Right lobe of liver (tissue), 6 donors: ENCODE data around the gene BOD1L1. TPM values are rescaled to one million over a fixed set of nuclear protein-coding genes. Genes with fewer than 3 reads are reported as not detected.

ENCODE experiments used
- ATAC-seq, 4 donors: fragments of 200-7000 bp; cut with Tn5 transposase; one replicate each; pipeline ENCODE4 v1.9.1; 2020; ENCODE audit warnings: mild to moderate bottlenecking in 4 of 4, moderate library complexity in 4 of 4
- DNase-seq, 3 donors: peaks; one replicate each; pipeline ENCODE4 v3.0.0-alpha.2; 2020
- H3K27ac ChIP-seq, 3 donors: fragments of 200-600 bp; one replicate each; pipeline ENCODE4 v1.8.0; 2022
- H3K27me3 ChIP-seq, 2 donors: fragments of 200-600 bp; one replicate each; pipeline ENCODE4 v1.8.0; 2022
- H3K36me3 ChIP-seq, 4 donors: fragments of 200-600 bp; sonication (generic) in 1 of 4; one replicate each; pipeline versions ENCODE4 v1.5.1 to v1.8.0; 2017 to 2022; ENCODE audit warnings: control low read depth in 1 of 4
- H3K4me1 ChIP-seq, 4 donors: fragments of 200-600 bp; sonication (generic) in 1 of 4; one replicate each; pipeline versions ENCODE4 v1.5.1 to v1.8.0; 2017 to 2022; ENCODE audit warnings: control low read depth in 1 of 4
- H3K4me3 ChIP-seq, 3 donors: fragments of 200-600 bp; one replicate each; pipeline ENCODE4 v1.8.0; 2022
- H3K9me3 ChIP-seq, 4 donors: fragments of 200-600 bp; sonication (generic) in 1 of 4; one replicate each; pipeline versions ENCODE4 v1.5.1 to v1.8.0; 2017 to 2022; ENCODE audit warnings: control low read depth in 1 of 4
- POLR2A ChIP-seq: fragments of 450-650 bp; IDR thresholded peaks from one replicate; pipeline ENCODE4 v1.6.1; 2017; ENCODE audit warnings: antibody characterized with exemption, mild to moderate bottlenecking
- WGBS: methylation state at CpG from one replicate; pipeline ENCODE4 v1.1.6; 2018; ENCODE audit warnings: low coverage, low lambda C conversion rate; ENCODE audit not compliant: insufficient coverage; ENCODE audit errors: missing lambda C conversion rate; 5-methylcytosine and 5-hydroxymethylcytosine counted together
- intact Hi-C, 2 donors: fragments of 100-400 bp; cut with DNase I; formaldehyde crosslinking; loops; one replicate each; pipeline versions ENCODE4 v1.11.2 to v1.14.1; 2022
- long read RNA-seq: library from polyadenylated mRNA; unstranded; transcript quantifications from one replicate; pipeline ENCODE4 v2.0.0, GENCODE V29; 2019
- total RNA-seq, 6 experiments: library from RNA; depleted of rRNA in 2 of 6; stranded (reverse); fragments of >200 nt in 2 of 6; fragmentation: NEBNext Ultra II Directional in 3 of 6; extraction: Animal tissue kit (Norgen Biotek cat#: 25700) in 3 of 6; gene quantifications; one replicate each; pipeline versions ENCODE4 v1.1.0 to v1.2.4, GENCODE V29; 2016 to 2023
- TF ChIP-seq, protein P1 (sequence below), 4 donors: fragments of 200-600 bp in 3 of 4; fragments of 450-650 bp in 1 of 4; IDR thresholded peaks; one replicate each; pipeline versions ENCODE4 v1.5.1 to v1.8.0; 2016 to 2022; ENCODE audit warnings: antibody characterized with exemption in 4 of 4, mild to moderate bottlenecking in 2 of 4
- donor health status: DM: no; HTN: yes; CAD: no.
- donor health status: DM: no; HTN: no; CAD: no.
- donor health status: DM: no; HTN: no; CAD: no.
- donor health status: DM: no; HTN: yes; CAD: no.
- donor health status: DM: no; HTN: yes; CAD: no.

Gene BOD1L1
- 10 to 100 TPM in 5 of 6 experiments, 1 to 10 TPM in 1; 8.7 to 13.8 (median 11.6) TPM for total RNA-seq
- long read RNA-seq, partial matches to known transcripts: 1 of 2 reads
- long read RNA-seq, other reads (novel, unspliced or antisense): 1 of 2 reads

DNA sequence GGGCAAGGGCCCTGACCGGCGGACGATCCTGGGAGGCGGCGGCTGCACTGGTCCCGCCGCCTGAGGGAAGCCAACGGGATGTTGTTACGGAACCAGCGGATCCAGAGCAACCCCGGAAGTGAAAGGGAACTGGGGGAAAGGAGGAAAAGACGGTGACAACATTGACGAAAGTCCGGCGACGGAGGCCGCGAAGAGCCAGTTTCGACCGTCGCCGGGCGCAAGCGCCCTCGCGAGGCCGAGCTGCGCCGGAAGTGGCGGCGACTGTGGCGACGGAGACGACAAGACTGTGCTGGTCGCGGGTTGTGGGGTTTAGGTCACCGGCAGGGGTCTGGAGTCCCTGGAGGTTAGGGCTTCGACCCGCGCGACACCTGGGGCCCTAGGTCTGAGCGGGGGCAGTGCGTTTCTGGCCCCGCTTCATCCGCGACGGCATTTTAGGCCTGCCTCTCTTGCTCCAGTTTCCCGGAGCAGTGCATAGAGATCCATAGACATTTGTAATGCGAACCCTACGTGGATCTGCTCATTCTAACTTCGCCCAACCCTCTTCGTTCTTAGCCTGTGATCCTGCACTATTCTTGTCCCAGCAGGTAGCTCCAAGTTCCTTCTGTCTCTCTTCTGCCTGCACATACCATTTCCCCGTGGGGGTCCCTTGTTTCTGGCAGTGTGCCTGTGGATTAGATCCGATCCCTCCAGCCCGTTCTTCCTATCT lies at the start of gene BOD1L1:
Gene BOD1L1 (minus strand): TSS at position 120 of the 706 bp plus-strand sequence. CDS start 138 bp downstream, outside the sequence.
- Histone ChIP-seq H3K27ac (peak within 1 kb of the TSS; percentile 81 to 97 (median 90)), H3K4me3 (peak within 1 kb of the TSS; percentile 47 to 85 (median 75)), H3K4me1 (peaks cover 0 to 21% (median 10%) of the 10 kb centered on the region in 4 donors), H3K27me3 (no peaks in the 10 kb centered on the region), H3K36me3 (no peaks in the 10 kb centered on the region), H3K9me3 (no peaks in the 10 kb centered on the region)
- TF ChIP-seq, protein P1, sequence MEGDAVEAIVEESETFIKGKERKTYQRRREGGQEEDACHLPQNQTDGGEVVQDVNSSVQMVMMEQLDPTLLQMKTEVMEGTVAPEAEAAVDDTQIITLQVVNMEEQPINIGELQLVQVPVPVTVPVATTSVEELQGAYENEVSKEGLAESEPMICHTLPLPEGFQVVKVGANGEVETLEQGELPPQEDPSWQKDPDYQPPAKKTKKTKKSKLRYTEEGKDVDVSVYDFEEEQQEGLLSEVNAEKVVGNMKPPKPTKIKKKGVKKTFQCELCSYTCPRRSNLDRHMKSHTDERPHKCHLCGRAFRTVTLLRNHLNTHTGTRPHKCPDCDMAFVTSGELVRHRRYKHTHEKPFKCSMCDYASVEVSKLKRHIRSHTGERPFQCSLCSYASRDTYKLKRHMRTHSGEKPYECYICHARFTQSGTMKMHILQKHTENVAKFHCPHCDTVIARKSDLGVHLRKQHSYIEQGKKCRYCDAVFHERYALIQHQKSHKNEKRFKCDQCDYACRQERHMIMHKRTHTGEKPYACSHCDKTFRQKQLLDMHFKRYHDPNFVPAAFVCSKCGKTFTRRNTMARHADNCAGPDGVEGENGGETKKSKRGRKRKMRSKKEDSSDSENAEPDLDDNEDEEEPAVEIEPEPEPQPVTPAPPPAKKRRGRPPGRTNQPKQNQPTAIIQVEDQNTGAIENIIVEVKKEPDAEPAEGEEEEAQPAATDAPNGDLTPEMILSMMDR (IDR thresholded peaks at IDR 0.05): peak; percentile 11 to 53 (median 36)
- TF ChIP-seq POLR2A: peak; percentile 88
- DNase-seq: peak; percentile 94 to 95 (median 95)
- intact Hi-C loops: no loop called here
- ATAC-seq: peak; percentile 97 to 100 (median 98)
- WGBS: under 1% methylated on average over 20 of the region's 55 CpGs

DNA sequence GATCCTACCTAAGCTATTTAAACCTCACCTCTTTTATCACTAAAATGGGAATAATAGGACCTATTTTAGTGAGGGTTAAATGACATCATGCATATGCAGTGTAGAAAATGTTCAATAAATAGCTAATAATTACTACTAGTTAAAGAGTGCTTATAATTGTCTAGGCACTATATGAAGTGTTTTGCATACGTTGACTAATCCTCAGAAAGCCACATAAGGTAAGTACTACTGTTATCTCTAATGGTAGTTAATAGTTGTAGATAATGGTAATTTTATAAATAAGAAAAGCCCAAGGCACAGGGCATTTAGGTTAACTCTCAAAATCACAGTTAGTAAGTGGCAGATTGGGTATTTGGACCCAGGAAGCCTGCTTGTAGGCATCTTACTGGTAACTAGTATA lies 47.4 kb upstream of the BOD1L1 start:
- Histone ChIP-seq H3K36me3 (no peaks in the 10 kb centered on the region), H3K4me3 (no peak overlapping the region), H3K27me3 (no peaks in the 10 kb centered on the region), H3K9me3 (no peaks in the 10 kb centered on the region), H3K4me1 (peaks cover 0 to 11% (median 2%) of the 10 kb centered on the region in 4 donors), H3K27ac (no peak overlapping the region)
- TF ChIP-seq, protein P1 (IDR thresholded peaks at IDR 0.05): no peak
- no peak for TF ChIP-seq POLR2A
- DNase-seq (no peak), ATAC-seq (no peak)
- intact Hi-C loops: no loop called here
- WGBS: 67% methylated on average over 1 of the region's 1 CpG

DNA sequence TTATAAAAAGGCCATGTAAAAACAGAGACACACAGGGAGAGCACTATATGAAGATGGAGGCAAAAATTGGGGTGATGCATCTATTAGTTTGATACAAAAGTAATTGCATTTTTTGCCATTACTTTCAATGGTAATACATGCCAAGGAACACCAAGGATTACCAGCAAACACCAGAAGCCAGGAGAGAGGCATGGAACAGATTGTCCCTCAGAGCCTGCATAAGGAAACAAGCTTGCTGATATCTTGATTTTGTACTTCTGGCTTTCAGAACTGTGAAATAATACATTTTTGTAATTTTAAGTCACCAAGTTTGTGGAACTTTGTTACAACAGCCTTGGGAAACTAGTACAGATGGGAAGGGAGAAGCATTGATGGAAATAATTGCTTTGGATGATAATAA lies 45.6 kb upstream of the BOD1L1 start:
- Histone ChIP-seq H3K27me3 (no peaks in the 10 kb centered on the region), H3K36me3 (no peaks in the 10 kb centered on the region), H3K9me3 (no peaks in the 10 kb centered on the region), H3K4me1 (peaks cover 0 to under 1% (median 0%) of the 10 kb centered on the region in 4 donors), H3K27ac (no peak overlapping the region), H3K4me3 (no peak overlapping the region)
- intact Hi-C loops: no loop called here
- DNase-seq: no peak
- TF ChIP-seq POLR2A: no peak
- TF ChIP-seq, protein P1 (IDR thresholded peaks at IDR 0.05): no peak
- ATAC-seq: no peak

DNA sequence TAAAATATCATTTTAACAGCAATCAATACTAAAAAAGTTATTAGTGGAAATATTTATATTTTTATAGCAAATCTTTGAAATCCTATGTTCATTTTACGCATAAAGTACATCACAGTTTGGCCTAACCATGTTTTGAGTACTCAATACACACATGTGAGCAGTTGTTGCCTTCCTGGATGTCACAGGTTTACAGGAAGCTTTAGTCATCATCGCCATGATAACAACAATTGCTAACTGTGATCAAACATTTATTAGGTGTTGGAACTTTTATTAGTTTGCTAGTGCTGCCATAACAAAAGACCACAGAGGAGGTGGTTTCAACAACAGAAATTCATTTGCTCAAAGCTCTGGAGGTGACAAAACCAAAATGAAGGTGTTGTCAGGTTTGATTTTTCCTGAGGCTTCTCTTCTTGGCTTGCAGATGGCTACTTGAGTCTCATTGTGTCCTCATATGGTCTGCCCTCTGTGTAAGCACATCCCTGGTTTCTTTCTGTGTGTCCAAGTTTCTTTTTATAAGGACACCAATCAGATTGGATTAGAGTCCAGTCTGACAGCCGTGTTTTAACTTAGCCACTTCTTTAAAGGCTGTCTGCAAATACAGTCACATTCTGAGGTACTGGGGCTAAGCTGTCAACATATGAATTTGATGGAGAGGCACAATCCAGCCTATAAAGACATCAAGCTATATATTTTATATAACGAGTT lies 43.1 kb upstream of the BOD1L1 start:
- Histone ChIP-seq H3K27me3 (no peaks in the 10 kb centered on the region), H3K4me3 (no peak overlapping the region), H3K27ac (no peak overlapping the region), H3K36me3 (no peaks in the 10 kb centered on the region), H3K9me3 (no peaks in the 10 kb centered on the region), H3K4me1 (no peaks in the 10 kb centered on the region)
- intact Hi-C loops: no loop called here
- WGBS: 63% methylated on average over 4 of the region's 4 CpGs
- DNase-seq: no peak
- TF ChIP-seq, protein P1 (IDR thresholded peaks at IDR 0.05): no peak
- TF ChIP-seq POLR2A: no peak
- ATAC-seq: no peak
